Right atrium auricular region (tissue), 2 donors: Measurements from ENCODE around the gene PPP1R15B. TPM values are rescaled to one million over a fixed set of nuclear protein-coding genes. Genes with fewer than 3 reads are reported as not detected.

ENCODE experiments used
- DNase-seq: peaks from one replicate; pipeline ENCODE4 v3.0.0-alpha.2; 2019; ENCODE audit warnings: low spot score
- H3K27ac ChIP-seq, 2 donors: fragments of 200-600 bp; sonication (generic); 1 replicate in 1 of 2; 2 replicates in 1 of 2; pipeline ENCODE4 v1.5.1; 2016 to 2019
- H3K27me3 ChIP-seq, 2 donors: fragments of 200-600 bp; sonication (generic); one replicate each; pipeline versions ENCODE4 v1.5.1 to v1.6.0; 2017 to 2019
- H3K36me3 ChIP-seq: fragments of 200-600 bp; sonication (generic); one replicate; pipeline ENCODE4 v1.5.1; 2016
- H3K4me1 ChIP-seq, 2 donors: fragments of 200-600 bp; sonication (generic); one replicate each; pipeline versions ENCODE4 v1.5.1 to v1.6.0; 2017 to 2019
- H3K4me3 ChIP-seq, 2 donors: fragments of 200-600 bp; sonication (generic); 1 replicate in 1 of 2; 2 replicates in 1 of 2; pipeline ENCODE4 v1.5.1; 2017 to 2019; ENCODE audit warnings: mild to moderate bottlenecking in 1 of 2, moderate library complexity in 1 of 2
- H3K9me3 ChIP-seq, 2 donors: fragments of 200-600 bp; sonication (generic); one replicate each; pipeline ENCODE4 v1.5.1; 2019
- total RNA-seq, 2 donors: library from RNA; depleted of rRNA; stranded (reverse); fragments of >200 nt; gene quantifications; one replicate each; pipeline ENCODE4 v1.1.0, GENCODE V29; 2016
- TF ChIP-seq, protein P1 (sequence below), 2 donors: fragments of 200-600 bp; sonication (generic); IDR thresholded peaks; one replicate each; pipeline ENCODE4 v1.5.1; 2019; ENCODE audit warnings: antibody characterized with exemption in 2 of 2

Gene PPP1R15B
- total RNA-seq, result 10 to 100 TPM; 27.3 to 30.9 TPM

DNA sequence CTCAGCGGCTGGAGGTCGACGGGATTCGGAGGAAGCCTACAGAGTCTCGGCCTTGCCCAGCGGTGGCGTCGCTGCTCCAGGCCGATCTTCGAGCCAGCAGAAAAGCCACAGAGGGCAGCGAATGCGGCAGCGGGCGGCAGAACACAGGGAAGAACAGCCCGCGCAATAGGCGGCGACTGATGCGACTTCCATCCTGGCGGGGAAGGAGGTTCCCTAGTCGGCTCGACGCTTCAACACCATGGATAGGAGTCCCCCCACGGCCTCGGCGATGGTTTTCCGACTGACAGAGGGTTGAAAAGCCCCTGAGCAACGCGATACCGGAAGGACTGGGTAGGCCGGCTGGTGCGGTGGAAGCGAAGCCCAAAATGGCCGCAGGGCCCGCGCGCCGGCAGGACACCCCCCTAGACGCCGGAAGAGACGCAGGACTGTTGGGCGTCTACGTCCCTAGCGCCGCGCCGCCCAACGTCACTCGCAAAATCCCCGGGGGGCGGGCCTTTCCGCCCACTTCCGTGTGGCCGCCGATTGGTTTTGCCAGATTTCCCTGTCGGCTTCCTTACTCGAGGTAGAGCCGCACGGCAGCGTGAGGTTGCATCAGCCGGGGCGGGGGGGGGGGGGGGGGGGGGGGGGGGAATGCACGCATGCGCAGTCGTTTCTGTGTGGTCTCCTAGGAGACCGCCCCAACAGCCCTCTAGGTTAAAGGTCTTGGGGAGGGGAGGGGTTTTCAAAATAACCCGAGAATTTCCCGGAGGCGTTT lies at the start of gene PPP1R15B:
Gene PPP1R15B (minus strand): TSS at position 367 of the 754 bp plus-strand sequence. CDS start 406 bp downstream, outside the sequence.
- H3K36me3 ChIP-seq, result no peaks in the 10 kb centered on the region
- H3K4me3 ChIP-seq, result peak within 1 kb of the TSS; percentile 80 to 94
- H3K27ac ChIP-seq, result peak within 1 kb of the TSS; percentile 97 to 99
- no peaks in the 10 kb centered on the region for H3K9me3 ChIP-seq
- H3K27me3 ChIP-seq, result no peaks in the 10 kb centered on the region
- H3K4me1 ChIP-seq, result peaks cover 0 to 20% of the 10 kb centered on the region in 2 donors
- TF ChIP-seq, protein P1, sequence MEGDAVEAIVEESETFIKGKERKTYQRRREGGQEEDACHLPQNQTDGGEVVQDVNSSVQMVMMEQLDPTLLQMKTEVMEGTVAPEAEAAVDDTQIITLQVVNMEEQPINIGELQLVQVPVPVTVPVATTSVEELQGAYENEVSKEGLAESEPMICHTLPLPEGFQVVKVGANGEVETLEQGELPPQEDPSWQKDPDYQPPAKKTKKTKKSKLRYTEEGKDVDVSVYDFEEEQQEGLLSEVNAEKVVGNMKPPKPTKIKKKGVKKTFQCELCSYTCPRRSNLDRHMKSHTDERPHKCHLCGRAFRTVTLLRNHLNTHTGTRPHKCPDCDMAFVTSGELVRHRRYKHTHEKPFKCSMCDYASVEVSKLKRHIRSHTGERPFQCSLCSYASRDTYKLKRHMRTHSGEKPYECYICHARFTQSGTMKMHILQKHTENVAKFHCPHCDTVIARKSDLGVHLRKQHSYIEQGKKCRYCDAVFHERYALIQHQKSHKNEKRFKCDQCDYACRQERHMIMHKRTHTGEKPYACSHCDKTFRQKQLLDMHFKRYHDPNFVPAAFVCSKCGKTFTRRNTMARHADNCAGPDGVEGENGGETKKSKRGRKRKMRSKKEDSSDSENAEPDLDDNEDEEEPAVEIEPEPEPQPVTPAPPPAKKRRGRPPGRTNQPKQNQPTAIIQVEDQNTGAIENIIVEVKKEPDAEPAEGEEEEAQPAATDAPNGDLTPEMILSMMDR (IDR thresholded peaks at IDR 0.05), result no peak
- peak; percentile 98 for DNase-seq

DNA sequence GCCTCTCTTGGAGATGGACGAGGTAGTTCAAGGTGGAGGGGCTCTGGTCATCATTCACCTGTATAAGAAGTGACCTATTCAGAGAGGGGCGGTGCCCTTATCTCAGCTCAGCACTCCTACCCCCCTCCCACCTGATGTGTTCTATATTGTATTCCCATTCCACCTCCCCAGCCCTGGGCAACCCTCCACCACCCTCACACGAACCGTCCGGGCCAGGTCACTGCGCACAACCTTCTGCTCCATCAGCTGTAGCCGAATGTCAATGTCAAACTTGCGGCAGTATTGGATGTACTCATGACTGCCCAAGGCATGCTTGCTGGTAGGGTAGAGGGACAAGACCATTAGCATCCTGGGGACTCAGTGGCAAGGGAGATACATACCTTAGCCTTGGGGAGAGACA lies 48.7 kb upstream of the PPP1R15B start:
- peaks cover 38% of the 10 kb centered on the region for H3K36me3 ChIP-seq
- TF ChIP-seq, protein P1 (IDR thresholded peaks at IDR 0.05), result no peak
- no peaks in the 10 kb centered on the region for H3K9me3 ChIP-seq
- peak overlapping the region in 1 of 2 donors; percentile 42 for H3K27ac ChIP-seq
- H3K4me3 ChIP-seq, result no peak overlapping the region
- no peaks in the 10 kb centered on the region for H3K27me3 ChIP-seq
- no peak for DNase-seq
- H3K4me1 ChIP-seq, result peaks cover 0 to 58% of the 10 kb centered on the region in 2 donors

DNA sequence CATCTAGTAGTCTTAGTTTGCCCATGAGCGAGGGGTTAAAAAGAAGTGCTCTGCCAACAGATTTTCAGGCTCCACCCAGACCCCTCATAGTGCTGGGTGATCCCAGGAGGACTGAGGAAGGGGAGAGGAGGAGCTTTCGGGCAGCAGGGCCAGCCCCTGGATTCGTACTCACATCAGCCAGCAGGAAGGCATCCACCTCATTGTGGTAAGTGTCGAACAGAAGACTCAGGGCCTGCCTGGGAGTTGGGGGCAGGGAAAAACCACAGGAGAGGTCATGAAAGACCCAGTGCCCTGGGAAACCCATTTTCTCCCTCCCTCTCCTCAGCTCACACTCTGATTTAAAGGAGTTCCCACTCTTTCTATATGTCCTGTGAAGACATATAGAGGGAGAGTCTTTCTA lies 48.1 kb upstream of the PPP1R15B start:
- TF ChIP-seq, protein P1 (IDR thresholded peaks at IDR 0.05), result no peak
- Histone ChIP-seq H3K36me3 (peaks cover 44% of the 10 kb centered on the region), H3K27me3 (no peaks in the 10 kb centered on the region), H3K4me1 (peaks cover 0 to 52% of the 10 kb centered on the region in 2 donors), H3K4me3 (no peak overlapping the region), H3K9me3 (no peaks in the 10 kb centered on the region), H3K27ac (no peak overlapping the region)
- DNase-seq, result no peak

DNA sequence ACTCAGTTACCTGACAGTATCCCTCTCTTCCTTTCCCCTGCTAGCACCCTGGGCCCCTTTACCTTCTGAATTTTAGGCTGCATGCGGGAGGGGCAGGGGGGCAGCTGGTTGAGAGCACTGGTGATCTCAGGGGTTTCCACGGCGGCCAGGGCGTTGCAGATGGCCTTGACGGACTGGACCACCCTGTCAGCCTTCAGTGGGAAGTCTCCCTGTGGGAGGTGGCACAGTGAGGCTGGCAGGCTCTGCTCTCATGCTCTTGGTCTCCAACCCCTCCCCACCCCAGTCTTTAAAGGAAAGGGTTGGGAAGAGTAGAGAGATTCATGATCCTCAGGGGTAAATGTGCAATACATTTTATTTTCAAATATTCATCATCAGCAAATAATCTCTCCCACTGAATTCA lies 46.0 kb upstream of the PPP1R15B start:
- Histone ChIP-seq H3K36me3 (peaks cover 59% of the 10 kb centered on the region), H3K27ac (no peak overlapping the region), H3K9me3 (no peaks in the 10 kb centered on the region), H3K27me3 (no peaks in the 10 kb centered on the region), H3K4me1 (peaks cover 0 to 31% of the 10 kb centered on the region in 2 donors), H3K4me3 (no peak overlapping the region)
- TF ChIP-seq, protein P1 (IDR thresholded peaks at IDR 0.05), result no peak
- no peak for DNase-seq

DNA sequence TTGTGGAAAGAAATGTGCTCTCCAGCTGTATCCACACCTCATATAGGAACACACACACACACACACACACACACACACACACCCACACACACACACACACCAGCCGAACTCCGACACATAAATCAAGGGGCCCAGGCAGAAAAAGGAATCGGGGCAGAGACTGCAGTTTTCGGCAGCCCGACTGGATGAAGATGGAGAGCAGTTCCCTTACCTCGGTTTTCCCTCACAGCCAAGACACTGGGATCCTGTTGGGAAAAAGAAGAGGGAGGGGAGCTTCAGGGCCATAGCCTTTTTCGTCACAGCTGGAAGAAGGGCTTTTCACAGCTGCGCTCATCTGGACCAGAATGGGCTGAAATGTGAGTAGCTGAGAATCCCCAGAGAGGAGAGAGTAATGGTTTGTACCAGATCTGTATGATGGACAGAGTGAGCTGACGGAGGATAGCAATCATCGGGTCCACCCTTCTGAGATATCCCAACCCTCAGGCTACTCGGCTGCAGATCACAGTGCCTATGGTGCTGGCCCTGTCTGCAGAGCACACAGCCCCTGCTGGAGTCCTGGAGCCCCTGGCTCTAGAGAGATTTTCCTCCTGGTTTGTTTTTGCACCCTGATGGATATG lies 45.3 kb upstream of the PPP1R15B start:
- Histone ChIP-seq H3K4me3 (no peak overlapping the region), H3K27ac (peak overlapping the region; percentile 6 to 16), H3K27me3 (no peaks in the 10 kb centered on the region), H3K9me3 (no peaks in the 10 kb centered on the region), H3K36me3 (peaks cover 62% of the 10 kb centered on the region), H3K4me1 (peaks cover 0 to 24% of the 10 kb centered on the region in 2 donors)
- TF ChIP-seq, protein P1 (IDR thresholded peaks at IDR 0.05), result no peak
- no peak for DNase-seq
